Transverse colon (tissue), 4 donors: ENCODE measurements around the gene C11orf24. TPM values are rescaled to one million over a fixed set of nuclear protein-coding genes. Genes with fewer than 3 reads are reported as not detected.

Experiments used
- DNase-seq: peaks from one replicate; pipeline ENCODE4 v3.0.0-alpha.2; 2019
- H3K27ac ChIP-seq, 4 donors: fragments of 200-600 bp; sonication (generic); 2 replicates each; pipeline ENCODE4 v1.5.1; 2016 to 2018; ENCODE audit warnings: inconsistent platforms in 4 of 4
- H3K27me3 ChIP-seq: fragments of 200-600 bp; sonication (generic); 2 replicates; pipeline ENCODE4 v1.5.1; 2017; ENCODE audit warnings: inconsistent platforms
- H3K36me3 ChIP-seq, 4 donors: fragments of 200-600 bp; sonication (generic); 2 replicates each; pipeline ENCODE4 v1.5.1; 2017 to 2019; ENCODE audit warnings: inconsistent platforms in 4 of 4
- H3K4me1 ChIP-seq, 4 donors: fragments of 200-600 bp; sonication (generic); 2 replicates each; pipeline ENCODE4 v1.5.1; 2017 to 2020; ENCODE audit warnings: inconsistent platforms in 4 of 4
- H3K4me3 ChIP-seq, 4 donors: fragments of 200-600 bp; sonication (generic); 1 replicate in 1 of 4; 2 replicates in 3 of 4; pipeline versions ENCODE4 v1.5.1 to v1.6.1; 2017 to 2019; ENCODE audit warnings: inconsistent platforms in 4 of 4
- H3K9me3 ChIP-seq, 2 donors: fragments of 200-600 bp; sonication (generic); 2 replicates each; pipeline ENCODE4 v1.5.1; 2017 to 2019; ENCODE audit warnings: inconsistent platforms in 2 of 2
- EP300 ChIP-seq: sonication (generic); formaldehyde crosslinking; IDR thresholded peaks from one replicate; pipeline ENCODE4 v1.6.1; 2017; ENCODE audit warnings: antibody characterized with exemption, low read depth
- POLR2A ChIP-seq: fragments of 450-650 bp; IDR thresholded peaks from one replicate; pipeline ENCODE4 v1.6.1; 2016; ENCODE audit warnings: antibody characterized with exemption, mild to moderate bottlenecking, moderate library complexity
- POLR2AphosphoS5 ChIP-seq, 3 donors: sonication (generic); formaldehyde crosslinking; IDR thresholded peaks; one replicate each; pipeline ENCODE4 v1.6.1; 2016; ENCODE audit warnings: antibody characterized with exemption in 3 of 3
- WGBS, 2 donors: methylation state at CpG; one replicate each; pipeline ENCODE4 v1.1.5; 2018; ENCODE audit warnings: low coverage in 1 of 2; 5-methylcytosine and 5-hydroxymethylcytosine counted together
- in situ Hi-C, 4 donors: fragments of 200-750 bp; cut with MboI; loops; one replicate each; pipeline versions ENCODE4 v1.15.0 to v1.15.1; 2017; ENCODE audit warnings: low sequenced_read_pairs in 3 of 4, low pct_ligation_motif_present in 1 of 4, low pct_unique_long_range_greater_than_20kb in 1 of 4
- intact Hi-C: fragments of 100-400 bp; cut with DNase I; formaldehyde crosslinking; loops from one replicate; pipeline ENCODE4 v1.15.1; 2023; ENCODE audit warnings: low total_unique reads
- total RNA-seq, 4 donors: library from RNA; depleted of rRNA; stranded (reverse); fragments of >200 nt; gene quantifications; one replicate each; pipeline ENCODE4 v1.1.0, GENCODE V29; 2016
- TF ChIP-seq, protein P1 (sequence below), 5 experiments: fragments of 200-600 bp in 3 of 5; fragments of 450-650 bp in 2 of 5; sonication (generic) in 3 of 5; IDR thresholded peaks; 1 replicate in 2 of 5; 2 replicates in 3 of 5; pipeline ENCODE4 v1.5.1; 2016 to 2017; ENCODE audit warnings: antibody characterized with exemption in 5 of 5, inconsistent platforms in 3 of 5, mild to moderate bottlenecking in 2 of 5, moderate library complexity in 1 of 5

C11orf24 gene
- total RNA-seq, 4 donors from 2014 or later: 31.4 to 130 (median 56.6) TPM

DNA sequence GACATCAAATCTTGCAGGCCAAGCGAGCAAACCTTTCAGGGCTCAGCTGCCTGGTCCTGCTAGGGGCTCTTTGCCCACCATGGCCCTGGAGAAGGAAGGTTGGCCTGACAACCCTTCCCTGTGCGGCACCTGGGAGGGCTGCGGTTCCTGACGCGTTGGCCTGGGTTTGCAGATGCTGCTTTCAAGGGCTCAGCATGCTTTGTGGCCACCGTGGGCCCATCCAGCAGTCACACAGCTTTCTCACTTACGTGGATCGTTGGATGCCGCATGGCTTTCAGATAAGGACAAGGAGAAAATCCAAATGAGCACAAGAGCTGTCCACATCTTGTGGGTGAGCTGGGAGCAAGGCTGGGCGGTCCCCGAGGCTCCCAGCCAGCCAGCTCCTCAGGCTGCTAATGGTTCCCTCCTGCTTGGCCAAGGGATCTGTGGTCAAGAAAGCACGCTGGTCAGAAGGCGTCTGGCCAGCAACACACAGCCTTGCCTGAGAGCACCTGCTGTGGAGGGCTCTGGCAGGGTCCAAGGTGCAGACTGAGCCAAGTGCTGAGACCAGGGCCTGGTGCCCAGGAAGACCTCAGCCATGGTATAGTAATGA lies 8.2 kb downstream of the C11orf24 start:
- in situ Hi-C loops: loop anchor here in 1 of 4 donors (25.0 kb wide), 1 partner anchor 124 kb away; no protein-coding TSS in a partner anchor
- H3K27ac ChIP-seq: no peak overlapping the region
- intact Hi-C loops: no loop called here

DNA sequence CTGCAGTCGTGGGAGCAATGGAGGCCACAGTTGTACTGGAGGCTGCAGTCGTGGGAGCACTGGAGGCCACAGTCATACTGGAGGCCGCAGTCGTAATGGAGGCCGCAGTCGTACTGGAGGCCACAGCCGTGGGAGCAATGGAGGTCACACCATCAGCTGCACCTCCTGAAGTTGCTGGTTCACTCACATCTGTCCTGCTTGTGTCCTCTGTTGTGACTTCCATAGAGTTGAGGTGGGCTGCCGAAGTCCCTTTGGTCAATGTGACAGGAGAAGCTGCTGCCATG lies 9.3 kb downstream of the C11orf24 start:
- in situ Hi-C loops: loop anchor here in 1 of 4 donors (25.0 kb wide), 1 partner anchor 125 kb away; no protein-coding TSS in a partner anchor
- H3K9me3 ChIP-seq: no peaks in the 10 kb centered on the region
- peaks cover 0 to 29% (median 10%) of the 10 kb centered on the region in 4 donors for H3K36me3 ChIP-seq
- H3K4me1 ChIP-seq: peaks cover 4 to 14% (median 4%) of the 10 kb centered on the region in 4 donors
- no peaks in the 10 kb centered on the region for H3K27me3 ChIP-seq
- WGBS, 2 donors: 91% methylated on average over 8 of the region's 8 CpGs; no CpG with 5 or more reads in 1 of the 2 donors
- intact Hi-C loops: no loop called here
- TF ChIP-seq, protein P1, sequence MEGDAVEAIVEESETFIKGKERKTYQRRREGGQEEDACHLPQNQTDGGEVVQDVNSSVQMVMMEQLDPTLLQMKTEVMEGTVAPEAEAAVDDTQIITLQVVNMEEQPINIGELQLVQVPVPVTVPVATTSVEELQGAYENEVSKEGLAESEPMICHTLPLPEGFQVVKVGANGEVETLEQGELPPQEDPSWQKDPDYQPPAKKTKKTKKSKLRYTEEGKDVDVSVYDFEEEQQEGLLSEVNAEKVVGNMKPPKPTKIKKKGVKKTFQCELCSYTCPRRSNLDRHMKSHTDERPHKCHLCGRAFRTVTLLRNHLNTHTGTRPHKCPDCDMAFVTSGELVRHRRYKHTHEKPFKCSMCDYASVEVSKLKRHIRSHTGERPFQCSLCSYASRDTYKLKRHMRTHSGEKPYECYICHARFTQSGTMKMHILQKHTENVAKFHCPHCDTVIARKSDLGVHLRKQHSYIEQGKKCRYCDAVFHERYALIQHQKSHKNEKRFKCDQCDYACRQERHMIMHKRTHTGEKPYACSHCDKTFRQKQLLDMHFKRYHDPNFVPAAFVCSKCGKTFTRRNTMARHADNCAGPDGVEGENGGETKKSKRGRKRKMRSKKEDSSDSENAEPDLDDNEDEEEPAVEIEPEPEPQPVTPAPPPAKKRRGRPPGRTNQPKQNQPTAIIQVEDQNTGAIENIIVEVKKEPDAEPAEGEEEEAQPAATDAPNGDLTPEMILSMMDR (IDR thresholded peaks at IDR 0.05): no peak
- no peak for TF ChIP-seq POLR2AphosphoS5 (IDR thresholded peaks at IDR 0.05)
- TF ChIP-seq EP300: no peak
- no peak for TF ChIP-seq POLR2A
- H3K4me3 ChIP-seq: no peak overlapping the region
- no peak overlapping the region for H3K27ac ChIP-seq
- no peak for DNase-seq

More for the DNA sequence above, 8.2 kb downstream of the C11orf24 start:
- 95% methylated on average over 13 of the region's 13 CpGs; no CpG with 5 or more reads in 1 of the 2 donors for WGBS, 2 donors
- Histone ChIP-seq H3K4me3 (no peak overlapping the region), H3K36me3 (peaks cover 0 to 34% (median 12%) of the 10 kb centered on the region in 4 donors), H3K9me3 (no peaks in the 10 kb centered on the region), H3K27me3 (no peaks in the 10 kb centered on the region), H3K4me1 (peaks cover 0 to 12% (median 0%) of the 10 kb centered on the region in 4 donors)
- DNase-seq: no peak
- TF ChIP-seq POLR2AphosphoS5 (IDR thresholded peaks at IDR 0.05): no peak
- no peak for TF ChIP-seq POLR2A
- TF ChIP-seq EP300: no peak
- TF ChIP-seq, protein P1 (IDR thresholded peaks at IDR 0.05): no peak

DNA sequence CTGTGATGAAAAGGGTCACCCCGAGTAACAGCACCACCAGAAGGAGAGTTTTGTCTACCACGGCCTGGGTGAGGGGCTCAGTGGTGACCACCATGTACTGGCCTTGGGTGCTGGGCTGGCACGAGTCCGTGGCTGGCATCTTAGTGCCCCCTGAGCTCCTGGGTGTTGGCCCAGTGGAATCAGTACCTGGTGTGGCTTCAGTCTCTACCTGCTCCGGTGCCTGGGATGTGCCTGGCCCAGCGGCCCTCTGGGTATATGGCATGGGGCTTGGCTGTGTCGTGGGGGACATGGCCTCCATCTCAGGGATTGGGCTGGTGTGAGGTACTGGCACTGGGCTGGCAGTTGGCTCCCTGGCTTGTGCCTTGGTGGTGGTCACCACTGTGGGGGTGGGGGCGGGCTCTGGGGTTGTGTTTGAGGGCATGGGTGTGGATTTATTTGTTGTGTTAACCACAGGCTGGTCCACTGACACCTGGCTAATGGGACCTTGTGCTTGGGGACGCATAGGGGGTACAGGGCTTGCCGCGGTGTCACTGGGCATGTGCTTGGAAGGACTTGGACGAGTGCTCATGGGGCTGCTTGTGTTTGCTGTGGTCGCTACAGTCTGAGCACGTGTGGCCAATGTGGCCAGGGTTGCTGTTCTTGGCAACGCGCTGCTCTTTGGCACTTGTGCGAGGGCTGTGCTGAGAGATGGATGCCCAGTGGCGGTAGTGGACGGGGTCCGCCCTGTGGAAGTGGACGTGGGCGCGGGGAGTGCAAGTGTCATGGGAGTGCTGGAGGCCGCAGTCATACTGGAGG lies 9.8 kb downstream of the C11orf24 start:
- peaks cover 0 to 24% (median 7%) of the 10 kb centered on the region in 4 donors for H3K36me3 ChIP-seq
- DNase-seq: no peak
- H3K9me3 ChIP-seq: no peaks in the 10 kb centered on the region
- no peak overlapping the region for H3K4me3 ChIP-seq
- whole genome bisulfite sequencing, 2 donors: 95% methylated on average over 24 of the region's 24 CpGs; no CpG with 5 or more reads in 1 of the 2 donors
- in situ Hi-C loops (loop anchor here in 1 of 4 donors (25.0 kb wide), 1 partner anchor 125 kb away; no protein-coding TSS in a partner anchor), intact Hi-C loops (no loop called here)
- H3K27ac ChIP-seq: no peak overlapping the region
- H3K4me1 ChIP-seq: peaks cover 7 to 16% (median 8%) of the 10 kb centered on the region in 4 donors
- TF ChIP-seq EP300 (no peak), POLR2A (no peak), POLR2AphosphoS5 (IDR thresholded peaks at IDR 0.05) (no peak)
- TF ChIP-seq, protein P1 (IDR thresholded peaks at IDR 0.05): no peak
- H3K27me3 ChIP-seq: no peaks in the 10 kb centered on the region

DNA sequence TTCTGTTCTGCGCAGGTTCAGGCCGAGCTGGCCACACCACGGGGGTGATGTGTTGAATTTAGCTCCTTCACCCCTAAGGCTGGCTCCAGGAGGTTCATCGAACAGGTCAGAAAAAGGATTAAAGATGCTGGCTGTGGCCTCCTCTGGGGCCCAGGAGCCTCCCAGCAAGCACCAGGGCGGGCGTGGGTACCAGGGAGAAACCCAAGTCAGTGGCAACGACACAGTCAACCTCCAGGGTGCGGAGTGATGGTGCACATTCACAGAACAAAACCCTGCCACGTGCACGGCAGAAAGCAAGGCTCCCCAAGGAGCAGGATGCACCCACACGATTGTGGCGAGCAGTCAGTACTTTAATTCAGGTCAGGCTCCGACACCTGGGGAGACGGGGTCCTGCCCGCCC lies 10.8 kb downstream of the C11orf24 start:
- H3K4me1 ChIP-seq: peaks cover 7 to 13% (median 8%) of the 10 kb centered on the region in 4 donors
- H3K9me3 ChIP-seq: no peaks in the 10 kb centered on the region
- intact Hi-C loops: no loop called here
- H3K4me3 ChIP-seq: no peak overlapping the region
- H3K27ac ChIP-seq: no peak overlapping the region
- no peak for DNase-seq
- peaks cover 0 to 19% (median 4%) of the 10 kb centered on the region in 4 donors for H3K36me3 ChIP-seq
- 89% methylated on average over 15 of the region's 15 CpGs; no CpG with 5 or more reads in 1 of the 2 donors for WGBS, 2 donors
- in situ Hi-C loops: loop anchor here in 1 of 4 donors (25.0 kb wide), 1 partner anchor 126 kb away; no protein-coding TSS in a partner anchor
- TF ChIP-seq EP300 (no peak), POLR2AphosphoS5 (IDR thresholded peaks at IDR 0.05) (no peak)
- TF ChIP-seq, protein P1 (IDR thresholded peaks at IDR 0.05): no peak
- no peaks in the 10 kb centered on the region for H3K27me3 ChIP-seq
